Skeletal muscle tissue (tissue), 4 donors: ENCODE measurements around the gene AADACL2. TPM values are rescaled to one million over a fixed set of nuclear protein-coding genes. Genes with fewer than 3 reads are reported as not detected.
"Not testable (repeated sequence)": the region's sequence is repeated elsewhere in the genome, so short reads cannot be mapped to it uniquely, and the experiment has no call there.

Experiments used
- H3K27ac ChIP-seq: one replicate; pipeline ENCODE4 v1.7.0; 2013; ENCODE audit warnings: mild to moderate bottlenecking, low read depth, low read length, inconsistent platforms
- H3K27me3 ChIP-seq, 3 donors: one replicate each; pipeline ENCODE4 v1.7.0; 2013; ENCODE audit warnings: low read length in 3 of 3; ENCODE audit not compliant: control insufficient read depth in 3 of 3, insufficient read depth in 3 of 3
- H3K36me3 ChIP-seq, 3 donors: one replicate each; pipeline ENCODE4 v1.7.0; 2013; ENCODE audit warnings: low read length in 3 of 3; ENCODE audit not compliant: control insufficient read depth in 3 of 3, insufficient read depth in 3 of 3
- H3K4me1 ChIP-seq, 3 donors: one replicate each; pipeline ENCODE4 v1.7.0; 2013; ENCODE audit warnings: low read length in 3 of 3, mild to moderate bottlenecking in 3 of 3; ENCODE audit not compliant: control insufficient read depth in 3 of 3, insufficient read depth in 3 of 3
- H3K4me3 ChIP-seq, 3 donors: one replicate each; pipeline ENCODE4 v1.7.0; 2013; ENCODE audit warnings: low read length in 3 of 3
- H3K9ac ChIP-seq, 3 donors: one replicate each; pipeline ENCODE4 v1.7.0; 2013; ENCODE audit warnings: low read length in 3 of 3, mild to moderate bottlenecking in 3 of 3, moderate library complexity in 2 of 3, low read depth in 1 of 3
- H3K9me3 ChIP-seq, 3 donors: one replicate each; pipeline ENCODE4 v1.7.0; 2013; ENCODE audit warnings: low read length in 3 of 3; ENCODE audit not compliant: control insufficient read depth in 3 of 3
- total RNA-seq: library from RNA; depleted of rRNA; stranded (reverse); fragments of >200 nt; gene quantifications from one replicate; pipeline ENCODE4 v1.2.3, GENCODE V29; 2014
- donor health status: Osteomylitis.

Gene AADACL2
- total RNA-seq, 1 donor from 2014 or later = not detected

DNA sequence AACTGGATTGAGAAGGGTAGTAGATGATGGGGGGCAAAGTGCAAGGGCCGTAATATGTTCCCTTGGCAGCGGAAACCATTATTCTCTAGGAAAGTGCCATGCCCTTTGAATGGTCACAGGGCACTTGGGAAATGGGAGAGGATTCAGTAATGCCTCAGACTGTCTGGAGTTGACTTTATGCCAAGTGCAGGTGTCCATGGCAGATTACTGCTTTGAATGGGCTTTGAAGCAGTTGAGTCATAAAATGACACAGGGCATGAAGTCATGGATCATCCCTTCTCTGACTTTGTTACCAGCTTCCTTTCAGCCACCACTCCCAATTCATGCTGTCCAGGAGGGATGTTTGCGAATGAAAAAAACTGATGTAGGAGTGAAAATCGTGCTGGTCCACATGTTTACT, 20.1 kb downstream of the AADACL2 start:
- no peaks in the 10 kb centered on the region for H3K9me3 ChIP-seq
- no peak overlapping the region for H3K27ac ChIP-seq
- no peaks in the 10 kb centered on the region for H3K36me3 ChIP-seq
- H3K4me3 ChIP-seq = no peak overlapping the region
- no peak overlapping the region for H3K9ac ChIP-seq
- no peaks in the 10 kb centered on the region for H3K4me1 ChIP-seq
- no peaks in the 10 kb centered on the region for H3K27me3 ChIP-seq

DNA sequence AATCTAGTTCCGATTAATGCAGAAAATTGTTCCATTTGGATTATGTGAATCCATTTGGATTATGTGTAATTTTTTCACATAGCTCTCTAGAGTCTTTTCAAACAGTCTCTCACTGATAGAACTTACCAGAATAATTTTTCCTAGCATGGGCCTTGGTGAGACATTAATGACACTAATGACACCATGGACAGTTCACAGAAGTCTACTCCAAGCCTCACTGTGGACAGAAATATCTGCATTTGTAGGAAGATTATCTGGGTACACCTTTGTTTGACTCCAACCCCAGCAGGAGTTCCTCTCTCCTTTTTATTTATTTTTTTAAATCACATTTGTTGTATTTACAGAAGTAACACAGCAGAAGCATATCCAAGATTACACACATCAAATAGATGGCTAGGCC, 27.9 kb downstream of the AADACL2 start:
- H3K9me3 ChIP-seq = no peaks in the 10 kb centered on the region
- H3K9ac ChIP-seq = no peak overlapping the region
- H3K27me3 ChIP-seq = no peaks in the 10 kb centered on the region
- H3K4me1 ChIP-seq = no peaks in the 10 kb centered on the region
- H3K27ac ChIP-seq = no peak overlapping the region
- H3K36me3 ChIP-seq = no peaks in the 10 kb centered on the region
- H3K4me3 ChIP-seq = no peak overlapping the region

DNA sequence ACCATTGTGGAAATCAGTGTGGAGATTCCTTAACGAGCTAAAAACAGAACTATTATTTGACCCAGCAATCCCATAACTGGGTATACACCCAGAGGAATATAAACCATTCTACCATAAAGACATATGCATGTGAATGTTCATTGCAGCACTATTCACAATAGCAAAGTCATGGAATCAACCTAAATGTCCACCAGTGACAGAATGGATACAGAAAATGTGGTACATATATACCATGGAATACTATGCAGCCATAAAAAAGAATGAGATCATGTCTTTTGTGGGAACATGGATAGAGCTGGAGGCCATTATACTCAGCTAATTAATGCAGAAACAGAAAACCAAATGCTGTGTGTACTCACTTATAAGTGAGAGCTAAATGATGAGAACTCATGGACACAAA, 31.0 kb downstream of the AADACL2 start:
- H3K27ac ChIP-seq, H3K36me3 ChIP-seq, H3K4me1 ChIP-seq, H3K9ac ChIP-seq, H3K9me3 ChIP-seq, H3K4me3 ChIP-seq, H3K27me3 ChIP-seq: not testable (repeated sequence)

GRCh38 chr3:151765685-151766084, 32.0 kb downstream of the AADACL2 start:
- Histone ChIP-seq H3K9ac (no peak overlapping the region), H3K4me3 (no peak overlapping the region), H3K27me3 (no peaks in the 10 kb centered on the region), H3K9me3 (no peaks in the 10 kb centered on the region), H3K27ac (no peak overlapping the region), H3K36me3 (no peaks in the 10 kb centered on the region), H3K4me1 (peaks cover 0 to 2% (median 0%) of the 10 kb centered on the region in 3 donors)

GRCh38 chr3:151766454-151766853, 32.7 kb downstream of the AADACL2 start:
- H3K4me3 ChIP-seq = no peak overlapping the region
- no peaks in the 10 kb centered on the region for H3K36me3 ChIP-seq
- H3K27me3 ChIP-seq = no peaks in the 10 kb centered on the region
- H3K4me1 ChIP-seq = peaks cover under 1 to 5% (median 3%) of the 10 kb centered on the region in 3 donors
- H3K27ac ChIP-seq = no peak overlapping the region
- no peaks in the 10 kb centered on the region for H3K9me3 ChIP-seq
- H3K9ac ChIP-seq = no peak overlapping the region

DNA sequence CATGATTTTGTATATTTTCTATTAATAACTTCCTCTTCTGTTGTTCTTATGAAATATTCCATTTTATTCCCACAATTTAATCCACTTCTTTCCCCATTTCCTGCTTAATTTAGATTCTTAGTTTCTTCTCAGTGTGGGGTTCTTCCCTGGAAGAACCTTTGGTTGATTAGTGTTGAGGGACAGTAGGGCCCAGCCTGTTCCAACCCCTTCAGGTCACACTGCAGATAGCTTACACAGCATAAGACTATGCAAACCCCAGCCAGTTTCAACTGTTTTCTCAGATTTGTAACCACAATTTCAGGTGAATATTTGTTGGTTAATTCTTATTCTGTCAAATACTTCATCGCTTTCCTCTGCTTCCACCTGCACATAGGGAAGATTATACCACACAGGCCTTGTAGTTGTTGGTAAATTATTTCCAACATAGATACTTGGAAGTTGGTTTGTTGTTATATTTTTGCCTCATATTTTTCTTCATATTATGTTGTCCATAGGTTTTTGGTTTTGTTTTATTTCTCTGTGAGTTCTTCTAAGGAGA, 34.7 kb downstream of the AADACL2 start:
- no peak overlapping the region for H3K9ac ChIP-seq
- no peaks in the 10 kb centered on the region for H3K27me3 ChIP-seq
- H3K4me1 ChIP-seq = peaks cover 3 to 7% (median 3%) of the 10 kb centered on the region in 3 donors

DNA sequence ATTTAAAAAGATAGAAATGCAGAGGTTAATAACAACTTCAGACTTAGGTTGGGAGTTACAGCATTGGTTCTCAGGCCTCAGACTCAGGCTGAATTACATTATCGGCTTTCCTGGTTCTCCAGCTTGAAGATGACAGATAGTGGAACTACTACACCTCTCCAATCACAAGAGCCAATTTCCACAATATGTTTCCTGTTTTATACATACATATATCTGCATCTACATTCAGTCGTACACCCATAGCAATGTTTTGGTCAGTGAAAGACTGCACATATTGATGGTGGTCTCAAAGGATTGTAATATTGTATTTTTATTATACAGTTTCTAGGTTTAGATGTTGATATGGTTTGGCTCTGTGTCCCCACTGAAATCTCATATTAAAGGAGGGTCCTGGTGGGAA, 35.4 kb downstream of the AADACL2 start:
- Histone ChIP-seq H3K27me3 (no peaks in the 10 kb centered on the region), H3K4me3 (no peak overlapping the region), H3K36me3 (no peaks in the 10 kb centered on the region), H3K4me1 (peaks cover 3 to 7% (median 3%) of the 10 kb centered on the region in 3 donors), H3K27ac (peak overlapping the region; percentile 49), H3K9me3 (no peaks in the 10 kb centered on the region), H3K9ac (no peak overlapping the region)

More for the DNA sequence above, 34.7 kb downstream of the AADACL2 start:
- Histone ChIP-seq H3K4me3 (no peak overlapping the region), H3K36me3 (no peaks in the 10 kb centered on the region), H3K27ac (no peak overlapping the region), H3K9me3 (no peaks in the 10 kb centered on the region)

GRCh38 chr3:151770956-151771355, 37.2 kb downstream of the AADACL2 start:
- H3K4me3 ChIP-seq = peak overlapping the region in 1 of 3 donors; percentile 36
- no peaks in the 10 kb centered on the region for H3K27me3 ChIP-seq

GRCh38 chr3:151772825-151773480, 39.2 kb downstream of the AADACL2 start:
- H3K27ac ChIP-seq = no peak overlapping the region
- no peaks in the 10 kb centered on the region for H3K9me3 ChIP-seq

More at GRCh38 chr3:151770956-151771355, 37.2 kb downstream of the AADACL2 start:
- Histone ChIP-seq H3K27ac (peak overlapping the region; percentile 49), H3K36me3 (no peaks in the 10 kb centered on the region), H3K4me1 (peaks cover 3 to 7% (median 3%) of the 10 kb centered on the region in 3 donors), H3K9me3 (no peaks in the 10 kb centered on the region), H3K9ac (no peak overlapping the region)

GRCh38 chr3:151774235-151774634, 40.5 kb downstream of the AADACL2 start:
- H3K9ac ChIP-seq = no peak overlapping the region
- H3K4me1 ChIP-seq = peaks cover 3 to 7% (median 3%) of the 10 kb centered on the region in 3 donors
- no peaks in the 10 kb centered on the region for H3K9me3 ChIP-seq
- no peak overlapping the region for H3K4me3 ChIP-seq
- H3K27me3 ChIP-seq = no peaks in the 10 kb centered on the region
- H3K36me3 ChIP-seq = no peaks in the 10 kb centered on the region
- no peak overlapping the region for H3K27ac ChIP-seq

More at GRCh38 chr3:151772825-151773480, 39.2 kb downstream of the AADACL2 start:
- H3K36me3 ChIP-seq = no peaks in the 10 kb centered on the region
- H3K9ac ChIP-seq = no peak overlapping the region
- peaks cover 3 to 7% (median 3%) of the 10 kb centered on the region in 3 donors for H3K4me1 ChIP-seq
- H3K4me3 ChIP-seq = no peak overlapping the region
- no peaks in the 10 kb centered on the region for H3K27me3 ChIP-seq
